Measurements from ENCODE around the gene PYY. TPM values are rescaled to one million over a fixed set of nuclear protein-coding genes. Genes with fewer than 3 reads are reported as not detected.
"Not testable (repeated sequence)": the region's sequence is repeated elsewhere in the genome, so short reads cannot be mapped to it uniquely, and the experiment has no call there.

Gene PYY
- total RNA-seq, 6 donors from 2014 or later: 0.60 TPM; not detected in 5

- TF ChIP-seq EP300 (IDR thresholded peaks at IDR 0.05): no peak
- TF ChIP-seq POLR2A (IDR thresholded peaks at IDR 0.05): no peak
- TF ChIP-seq POLR2AphosphoS5 (IDR thresholded peaks at IDR 0.05): no peak
- TF ChIP-seq CTCF (IDR thresholded peaks at IDR 0.05): no peak
- no peak for ATAC-seq (ENCODE audit: low FRiP score in 2 of 2)
- Histone ChIP-seq H3K4me1 (peaks cover 7 to 10% (median 10%) of the 10 kb centered on the region in 4 donors), H3K4me3 (no peak overlapping the region), H3K9me3 (no peaks in the 10 kb centered on the region), H3K27ac (no peak overlapping the region), H3K27me3 (peaks cover 0 to 9% (median 5%) of the 10 kb centered on the region in 4 donors), H3K36me3 (no peaks in the 10 kb centered on the region)
- WGBS, 2 donors: 70 to 83% methylated on average over 1 to 5 of the region's 5 CpGs
- no peak for DNase-seq
Observed at GRCh38 chr17:43931062-43931571, 22.6 kb downstream of the PYY start.

- Histone ChIP-seq H3K4me3 (no peak overlapping the region), H3K27ac (no peak overlapping the region), H3K27me3 (peaks cover 0 to 9% (median 5%) of the 10 kb centered on the region in 4 donors), H3K36me3 (no peaks in the 10 kb centered on the region), H3K9me3 (no peaks in the 10 kb centered on the region), H3K4me1 (peaks cover 7 to 10% (median 10%) of the 10 kb centered on the region in 4 donors)
- ATAC-seq (ENCODE audit: low FRiP score in 2 of 2) (no peak), DNase-seq (no peak)
- WGBS, 2 donors: 73 to 78% methylated on average over 1 of the region's 1 CpG
- TF ChIP-seq POLR2AphosphoS5 (IDR thresholded peaks at IDR 0.05): no peak
- TF ChIP-seq CTCF (IDR thresholded peaks at IDR 0.05): no peak
- no peak for TF ChIP-seq EP300 (IDR thresholded peaks at IDR 0.05)
- TF ChIP-seq POLR2A (IDR thresholded peaks at IDR 0.05): no peak
Observed at GRCh38 chr17:43928609-43929008, 25.1 kb downstream of the PYY start.

- peak overlapping the region in 2 of 4 donors; percentile 26 to 41 for H3K4me3 ChIP-seq
- not testable (repeated sequence) for ATAC-seq (ENCODE audit: low FRiP score in 2 of 2); DNase-seq; H3K27me3 ChIP-seq; H3K9me3 ChIP-seq; H3K36me3 ChIP-seq; H3K27ac ChIP-seq
- peaks cover 7 to 10% (median 10%) of the 10 kb centered on the region in 4 donors for H3K4me1 ChIP-seq
- WGBS, 2 donors: 24 to 26% methylated on average over 5 of the region's 5 CpGs
Observed at GRCh38 chr17:43927929-43928328, 25.8 kb downstream of the PYY start.

- DNase-seq: peak in 1 of 2 donors; percentile 72
- Histone ChIP-seq H3K27ac (no peak overlapping the region), H3K27me3 (peaks cover 0 to 9% (median 5%) of the 10 kb centered on the region in 4 donors), H3K36me3 (no peaks in the 10 kb centered on the region), H3K9me3 (no peaks in the 10 kb centered on the region), H3K4me3 (peak overlapping the region in 3 of 4 donors; percentile 26 to 41 (median 36)), H3K4me1 (peaks cover 7 to 10% (median 10%) of the 10 kb centered on the region in 4 donors)
- TF ChIP-seq POLR2A (IDR thresholded peaks at IDR 0.05) (no peak), EP300 (IDR thresholded peaks at IDR 0.05) (no peak), POLR2AphosphoS5 (IDR thresholded peaks at IDR 0.05) (no peak), CTCF (IDR thresholded peaks at IDR 0.05) (no peak)
- ATAC-seq (ENCODE audit: low FRiP score in 2 of 2): peak in 1 of 2 donors; percentile 38
- WGBS, 2 donors: 2 to 7% methylated on average over 29 to 35 of the region's 42 CpGs
Observed at GRCh38 chr17:43927060-43927864, 26.5 kb downstream of the PYY start.

- H3K36me3 ChIP-seq: no peaks in the 10 kb centered on the region
- H3K4me1 ChIP-seq: peaks cover 7 to 10% (median 10%) of the 10 kb centered on the region in 4 donors
- no peaks in the 10 kb centered on the region for H3K9me3 ChIP-seq
- 71 to 79% methylated on average over 1 to 2 of the region's 2 CpGs for WGBS, 2 donors
- no peak for DNase-seq
- no peak overlapping the region for H3K4me3 ChIP-seq
- TF ChIP-seq EP300 (IDR thresholded peaks at IDR 0.05): no peak
- TF ChIP-seq CTCF (IDR thresholded peaks at IDR 0.05): no peak
- TF ChIP-seq POLR2AphosphoS5 (IDR thresholded peaks at IDR 0.05): no peak
- no peak for TF ChIP-seq POLR2A (IDR thresholded peaks at IDR 0.05)
- ATAC-seq (ENCODE audit: low FRiP score in 2 of 2): no peak
- H3K27ac ChIP-seq: no peak overlapping the region
- H3K27me3 ChIP-seq: peaks cover 0 to 9% (median 5%) of the 10 kb centered on the region in 4 donors
Observed at GRCh38 chr17:43924558-43924957, 29.2 kb downstream of the PYY start.

Data from upper lobe of left lung (tissue), 6 donors.